ENCODE results near the gene SRCAP.
A peak's percentile ranks its signal among the peaks of the same experiment; 100 is the strongest.

SRCAP gene

GRCh38 chr16:30767767-30768465 lies 68.9 kb downstream of the SRCAP start:
- DNase-seq: no peak
- TF ChIP-seq GATA1 (IDR thresholded peaks at IDR 0.05; ENCODE audit: low read depth, low read length): no peak
- no peak for TF ChIP-seq POLR2A (IDR thresholded peaks at IDR 0.05; ENCODE audit: low read length)

- TF ChIP-seq GATA1 (IDR thresholded peaks at IDR 0.05; ENCODE audit: low read depth, low read length): no peak
- TF ChIP-seq POLR2A (IDR thresholded peaks at IDR 0.05; ENCODE audit: low read length): no peak
- no peak for DNase-seq
Measured at GRCh38 chr16:30768583-30769181, 69.7 kb downstream of the SRCAP start.

GRCh38 chr16:30769379-30770089 lies 70.6 kb downstream of the SRCAP start:
- DNase-seq: no peak
- TF ChIP-seq POLR2A (IDR thresholded peaks at IDR 0.05; ENCODE audit: low read length): no peak
- no peak for TF ChIP-seq GATA1 (IDR thresholded peaks at IDR 0.05; ENCODE audit: low read depth, low read length)

- no peak for TF ChIP-seq GATA1 (IDR thresholded peaks at IDR 0.05; ENCODE audit: low read depth, low read length)
- TF ChIP-seq POLR2A (IDR thresholded peaks at IDR 0.05; ENCODE audit: low read length): no peak
- DNase-seq: no peak
Measured at GRCh38 chr16:30771726-30772125, 72.8 kb downstream of the SRCAP start.

- TF ChIP-seq GATA1 (IDR thresholded peaks at IDR 0.05; ENCODE audit: low read depth, low read length): no peak
- no peak for DNase-seq
Measured at GRCh38 chr16:30773826-30774225, 74.9 kb downstream of the SRCAP start.

GRCh38 chr16:30774367-30775130 lies 75.6 kb downstream of the SRCAP start:
- TF ChIP-seq GATA1 (IDR thresholded peaks at IDR 0.05; ENCODE audit: low read depth, low read length) (no peak), POLR2A (IDR thresholded peaks at IDR 0.05; ENCODE audit: low read length) (no peak)
- DNase-seq: no peak

GRCh38 chr16:30775131-30775391 lies 76.1 kb downstream of the SRCAP start:
- no peak for TF ChIP-seq POLR2A (IDR thresholded peaks at IDR 0.05; ENCODE audit: low read length)
- no peak for TF ChIP-seq GATA1 (IDR thresholded peaks at IDR 0.05; ENCODE audit: low read depth, low read length)
- no peak for DNase-seq

- peak; percentile 81 to 84 for DNase-seq
- TF ChIP-seq POLR2A (IDR thresholded peaks at IDR 0.05; ENCODE audit: low read length) (peak; percentile 88), GATA1 (IDR thresholded peaks at IDR 0.05; ENCODE audit: low read depth, low read length) (no peak)
Measured at GRCh38 chr16:30775392-30776188, 76.6 kb downstream of the SRCAP start.

GRCh38 chr16:30777591-30778297 lies 78.8 kb downstream of the SRCAP start:
- no peak for TF ChIP-seq POLR2A (IDR thresholded peaks at IDR 0.05; ENCODE audit: low read length)
- TF ChIP-seq GATA1 (IDR thresholded peaks at IDR 0.05; ENCODE audit: low read depth, low read length): no peak
- no peak for DNase-seq

- DNase-seq: peak in 1 of 2 experiments; percentile 60
- no peak for TF ChIP-seq POLR2A (IDR thresholded peaks at IDR 0.05; ENCODE audit: low read length)
- no peak for TF ChIP-seq GATA1 (IDR thresholded peaks at IDR 0.05; ENCODE audit: low read depth, low read length)
Measured at GRCh38 chr16:30778549-30779244, 79.7 kb downstream of the SRCAP start.

- TF ChIP-seq GATA1 (IDR thresholded peaks at IDR 0.05; ENCODE audit: low read depth, low read length): no peak
- TF ChIP-seq POLR2A (IDR thresholded peaks at IDR 0.05; ENCODE audit: low read length): no peak
- no peak for DNase-seq
Measured at GRCh38 chr16:30779596-30779995, 80.6 kb downstream of the SRCAP start.

- no peak for DNase-seq
- TF ChIP-seq POLR2A (IDR thresholded peaks at IDR 0.05; ENCODE audit: low read length) (no peak), GATA1 (IDR thresholded peaks at IDR 0.05; ENCODE audit: low read depth, low read length) (no peak)
Measured at GRCh38 chr16:30780021-30780420, 81.0 kb downstream of the SRCAP start.

Data from erythroblast (primary cell).